Measurements from ENCODE around the gene FAM200B.
A peak's percentile ranks its signal among the peaks of the same experiment; 100 is the strongest.

FAM200B gene

DNA sequence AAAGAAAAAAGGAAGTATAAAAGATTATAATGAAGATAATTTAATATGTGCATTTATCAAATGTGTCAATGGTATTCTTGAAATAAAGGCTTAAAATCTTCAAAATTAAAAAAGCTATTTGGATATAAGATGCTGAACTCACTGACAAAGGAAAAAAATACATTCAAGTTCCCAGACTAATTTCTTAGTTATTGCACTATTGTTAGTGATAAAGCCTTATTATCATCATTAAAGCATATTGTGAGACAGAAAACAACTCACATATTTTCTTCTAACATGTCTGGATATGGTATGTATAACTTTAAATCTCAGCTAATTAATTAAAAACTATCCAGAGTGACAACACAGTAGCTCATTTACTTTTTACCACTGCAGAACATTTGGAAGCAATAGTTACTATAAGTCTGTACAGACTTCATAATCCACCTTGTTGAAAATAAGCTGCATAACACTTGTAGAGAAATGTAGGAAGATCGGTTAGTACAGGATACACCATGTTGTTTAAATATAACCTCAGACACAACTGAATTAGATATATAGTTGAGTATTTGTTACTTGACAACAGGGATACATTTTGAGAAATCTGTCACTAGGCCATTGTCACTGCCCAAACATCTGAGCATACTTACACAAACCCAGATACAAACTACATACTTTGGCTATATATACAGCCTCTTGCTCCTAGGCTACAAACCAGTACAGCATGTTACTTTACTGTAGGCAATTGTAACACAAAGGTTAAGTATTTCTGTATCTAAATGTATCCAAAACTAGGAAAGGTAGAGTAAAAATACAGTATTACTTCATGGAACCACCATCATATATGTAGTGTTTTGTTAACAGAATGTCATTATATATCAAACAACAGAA, 12.8 kb upstream of the FAM200B start:
- DNase-seq: no peak

DNA sequence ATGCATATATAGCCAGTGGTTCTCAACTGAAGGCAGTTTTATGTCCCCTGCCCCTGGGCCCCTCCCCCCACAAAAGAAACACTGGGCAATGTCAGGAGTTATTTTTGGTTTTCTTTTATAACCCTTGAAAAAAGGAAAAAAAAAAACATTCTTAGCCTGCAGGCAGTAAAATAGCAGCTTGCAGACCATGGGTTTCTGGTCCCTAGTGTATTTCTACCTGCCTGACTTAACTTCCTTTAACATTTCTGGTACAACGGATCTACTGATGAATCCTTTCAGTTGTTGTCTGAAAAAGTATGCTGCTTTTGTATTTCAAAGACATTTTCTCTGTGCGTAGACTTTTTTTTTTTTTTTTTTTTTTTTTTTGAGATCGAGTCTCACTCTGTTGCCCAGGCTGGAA, 11.1 kb upstream of the FAM200B start:
- no peak for DNase-seq

DNA sequence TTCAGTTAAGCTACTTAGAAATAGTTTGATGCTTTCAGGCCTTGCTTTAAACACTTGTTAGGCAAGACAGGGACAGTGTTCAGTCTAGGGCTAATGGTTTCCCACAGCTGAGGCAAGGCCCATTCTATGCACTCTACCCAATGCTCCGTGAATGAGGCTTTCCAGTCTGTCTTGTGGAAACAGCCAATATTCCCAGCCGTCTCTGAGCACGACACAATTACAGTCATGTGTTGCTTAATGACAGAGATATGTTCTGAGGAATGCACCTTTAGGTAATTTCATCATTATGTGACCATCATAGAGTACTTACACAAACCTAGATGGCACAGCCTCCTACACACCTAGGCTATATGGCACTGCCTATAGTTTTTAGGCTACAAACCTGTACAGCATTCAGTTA, 9.5 kb upstream of the FAM200B start:
- no peak for DNase-seq

DNA sequence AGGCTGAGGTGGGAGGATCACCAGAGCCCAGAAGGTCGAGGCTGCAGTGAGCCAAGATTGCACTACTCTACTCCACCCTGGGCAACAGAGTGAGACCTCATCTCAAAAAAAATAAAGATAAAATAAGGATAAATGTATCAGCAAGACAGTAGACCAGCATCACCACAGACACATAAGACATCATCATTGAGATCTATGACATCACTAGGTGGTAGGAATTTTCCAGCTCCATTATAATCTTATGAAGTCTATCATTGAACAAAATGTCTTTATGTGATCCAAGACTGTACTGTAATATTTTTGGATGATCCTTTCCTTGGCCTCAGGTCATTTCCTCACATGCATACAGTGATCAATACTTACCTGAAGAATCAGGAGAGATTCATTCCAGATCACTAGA, 8.3 kb upstream of the FAM200B start:
- DNase-seq: no peak

GRCh38 chr4:15674046-15674445, 7.6 kb upstream of the FAM200B start:
- DNase-seq: no peak

- no peak for DNase-seq
Observed at GRCh38 chr4:15674926-15675325, 6.7 kb upstream of the FAM200B start.

GRCh38 chr4:15675356-15675755, 6.3 kb upstream of the FAM200B start:
- no peak for DNase-seq

GRCh38 chr4:15676039-15676438, 5.6 kb upstream of the FAM200B start:
- DNase-seq: no peak

DNA sequence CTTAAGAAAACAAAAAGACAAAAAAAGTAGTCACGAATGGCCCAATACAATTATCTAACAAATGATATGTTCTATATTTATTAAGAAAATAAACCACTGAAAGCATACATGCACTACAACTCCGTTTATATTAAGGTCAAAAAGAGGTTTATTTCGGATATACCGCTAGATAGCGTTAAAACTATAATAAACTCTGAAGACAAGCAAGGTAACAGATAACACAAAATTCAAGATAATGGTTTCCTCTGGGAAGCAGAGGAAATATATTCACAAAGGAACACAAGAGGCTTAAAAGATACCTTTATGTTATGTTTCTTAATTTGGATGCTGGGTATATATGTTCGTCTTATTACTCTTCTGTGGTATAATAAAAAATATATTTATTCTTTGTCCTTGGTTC, 4.7 kb upstream of the FAM200B start:
- no peak for DNase-seq

GRCh38 chr4:15677507-15677988, 4.1 kb upstream of the FAM200B start:
- no peak for DNase-seq

DNA sequence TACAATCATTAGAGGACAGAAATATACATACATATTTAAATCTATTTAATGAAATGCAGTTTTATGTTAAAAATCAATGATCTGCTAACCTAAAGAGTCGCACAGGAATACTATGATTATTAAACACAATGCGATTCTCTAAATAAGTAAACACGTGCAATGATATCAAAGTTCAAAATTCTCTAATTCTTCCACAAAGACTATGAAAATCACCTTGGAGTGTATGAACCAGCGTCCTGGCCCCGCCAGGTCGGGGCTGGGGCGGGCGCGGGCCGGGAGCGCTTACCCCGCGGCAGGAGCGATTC, 608 bp upstream of the FAM200B start:
- no peak for DNase-seq

DNA sequence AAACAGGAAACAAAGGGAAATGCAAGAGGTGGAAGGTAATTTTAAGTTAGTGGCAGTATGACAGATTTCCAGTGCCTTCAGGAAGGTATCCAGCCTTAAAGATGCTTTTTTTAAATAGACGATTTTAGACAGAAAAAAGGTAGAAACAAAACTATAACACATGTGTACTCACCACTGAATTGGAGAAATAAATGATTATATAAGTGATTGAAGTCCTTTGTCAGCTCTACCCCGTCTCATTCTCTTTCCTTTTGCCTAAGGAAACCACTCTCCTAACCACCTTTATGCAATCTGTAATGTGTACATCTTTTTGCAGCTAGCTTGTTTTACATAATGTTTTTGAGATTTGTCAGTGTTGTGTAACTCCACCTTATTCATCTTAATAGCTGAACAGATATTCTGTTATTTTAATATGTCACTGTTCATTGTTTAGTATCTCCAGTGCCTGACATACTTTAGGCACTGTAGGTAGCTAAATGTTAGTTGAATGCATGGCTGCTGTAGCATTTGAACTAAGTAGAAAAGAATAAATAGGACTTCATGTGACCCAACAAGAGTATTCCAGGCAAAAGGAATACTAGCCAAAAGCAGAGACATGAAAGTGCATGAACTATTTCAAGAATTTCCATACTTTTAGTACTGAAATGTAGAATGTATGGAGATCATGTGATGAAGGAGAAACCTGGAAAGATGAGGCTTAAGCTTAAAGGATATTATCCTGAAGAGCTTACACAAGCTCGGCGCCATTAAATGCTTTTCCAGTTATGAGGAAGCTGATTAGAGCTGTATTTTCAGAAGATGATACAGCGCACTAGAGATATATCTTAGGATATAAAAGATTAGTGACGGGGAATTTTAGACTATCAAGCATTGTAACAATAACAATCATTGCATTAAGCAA, 865 bp downstream of the FAM200B start:
- no peak for DNase-seq

GRCh38 chr4:15683143-15683495, 1.5 kb downstream of the FAM200B start:
- no peak for DNase-seq

GRCh38 chr4:15684498-15684897, 2.9 kb downstream of the FAM200B start:
- DNase-seq: no peak

GRCh38 chr4:15688051-15688450, 6.4 kb downstream of the FAM200B start:
- no peak for DNase-seq

GRCh38 chr4:15689540-15689939, 7.9 kb downstream of the FAM200B start:
- DNase-seq: no peak

DNA sequence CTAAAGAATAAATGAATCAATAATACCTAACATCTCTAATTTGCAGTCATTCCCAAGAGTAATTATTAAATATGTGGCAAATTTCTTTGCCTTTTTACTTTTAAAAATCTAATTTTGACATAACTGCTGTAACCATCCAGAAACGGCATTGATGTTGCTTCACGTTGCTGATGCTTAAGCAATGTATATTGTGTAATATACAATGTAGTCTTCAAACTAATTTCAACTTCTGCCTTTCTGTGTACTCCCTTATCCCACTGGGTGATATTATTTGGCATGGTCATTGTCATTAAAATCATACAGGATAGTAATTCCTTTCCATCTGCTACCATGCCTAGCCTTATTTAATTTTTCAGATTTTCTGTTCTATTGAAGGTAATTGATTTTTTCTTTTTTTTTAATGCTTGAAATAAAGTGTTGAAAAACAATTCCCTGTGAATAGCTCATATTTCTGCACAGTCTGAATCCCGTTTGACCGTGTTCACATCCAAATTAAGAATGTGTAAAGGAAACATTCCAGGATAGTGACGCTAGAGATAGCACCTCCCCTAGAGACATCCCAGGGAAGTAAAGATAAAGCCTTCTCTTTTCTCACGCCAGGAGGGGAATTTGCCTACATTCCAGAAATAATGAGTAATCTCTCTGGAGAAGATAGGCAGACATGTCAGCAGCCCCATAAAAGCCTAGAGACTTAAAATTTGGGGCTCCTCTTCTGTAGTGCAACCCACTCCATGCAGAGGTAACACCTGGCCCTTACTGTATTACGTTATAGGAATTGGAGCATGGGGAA, 8.6 kb downstream of the FAM200B start:
- DNase-seq: no peak

GRCh38 chr4:15691346-15692135, 9.9 kb downstream of the FAM200B start:
- no peak for DNase-seq

DNA sequence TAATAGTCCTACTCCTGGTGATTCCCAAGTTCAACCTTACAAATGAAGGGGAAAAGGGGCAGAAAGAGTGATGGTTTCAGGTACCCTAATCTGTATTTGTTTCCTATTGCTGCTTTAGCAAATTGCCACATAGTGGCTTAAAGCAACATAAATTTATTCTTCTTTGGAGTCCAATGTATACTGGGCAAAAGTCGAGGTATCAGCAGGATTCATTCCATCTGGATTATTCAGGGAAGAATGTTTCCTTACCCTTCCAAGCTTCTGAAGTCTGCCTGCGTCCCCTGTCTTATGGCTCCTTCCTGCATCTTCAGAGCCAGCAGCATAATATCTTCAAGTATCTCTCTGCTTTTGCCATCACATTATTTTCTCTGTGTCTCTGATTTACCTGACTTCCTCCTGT, 11.0 kb downstream of the FAM200B start:
- no peak for DNase-seq

DNA sequence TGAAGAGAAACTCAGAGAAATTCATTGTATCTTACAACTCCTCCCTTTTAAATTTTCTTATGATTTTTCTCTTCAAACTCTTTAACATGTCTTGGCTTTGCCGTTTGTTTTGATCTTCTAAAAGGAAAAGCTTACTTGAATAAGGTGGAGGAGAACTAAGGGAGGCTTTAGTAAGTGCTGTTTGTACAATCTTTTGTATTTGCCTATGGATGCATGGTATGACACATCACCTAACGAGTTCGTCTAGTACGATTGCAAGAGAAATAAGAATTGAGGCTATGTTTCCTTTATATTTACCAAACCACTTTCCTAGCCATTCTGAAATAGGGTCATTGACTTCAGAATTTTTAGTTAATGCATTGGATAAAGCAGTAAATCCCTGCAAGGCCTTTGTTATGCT, 12.8 kb downstream of the FAM200B start:
- no peak for DNase-seq

GRCh38 chr4:15695240-15695699, 13.6 kb downstream of the FAM200B start:
- peak; percentile 58 to 71 for DNase-seq

DNA sequence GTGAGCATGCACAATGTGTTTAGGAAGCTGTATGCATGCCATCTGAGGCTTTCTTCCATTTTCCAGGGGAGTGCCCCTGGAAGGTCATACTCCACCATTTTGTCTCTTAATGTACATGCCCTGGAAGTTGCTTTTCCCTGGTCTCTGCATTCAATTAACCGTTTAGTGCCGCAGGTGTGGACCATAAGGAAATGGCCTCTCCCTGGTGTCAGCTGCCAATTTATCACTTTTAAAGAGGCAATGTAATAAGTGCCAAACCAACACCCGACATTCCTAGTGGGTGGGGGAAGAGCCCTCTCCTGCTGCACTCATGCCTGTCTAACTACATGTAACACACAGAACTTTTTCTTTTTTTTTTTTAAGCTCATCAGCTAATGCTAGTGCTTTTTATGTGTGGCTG, 14.1 kb downstream of the FAM200B start:
- DNase-seq: no peak
